Bladder microvascular endothelial cell (primary cell): ENCODE results near the gene FAM83C. TPM values are rescaled to one million over a fixed set of nuclear protein-coding genes. Genes with fewer than 3 reads are reported as not detected.

Source experiments
- total RNA-seq: library from RNA; depleted of rRNA; stranded (reverse); fragments of >200 nt; gene quantifications from 2 replicates; pipeline ENCODE4 v1.2.3, GENCODE V29; 2014

Gene FAM83C
- not detected in 2 replicates for total RNA-seq

DNA sequence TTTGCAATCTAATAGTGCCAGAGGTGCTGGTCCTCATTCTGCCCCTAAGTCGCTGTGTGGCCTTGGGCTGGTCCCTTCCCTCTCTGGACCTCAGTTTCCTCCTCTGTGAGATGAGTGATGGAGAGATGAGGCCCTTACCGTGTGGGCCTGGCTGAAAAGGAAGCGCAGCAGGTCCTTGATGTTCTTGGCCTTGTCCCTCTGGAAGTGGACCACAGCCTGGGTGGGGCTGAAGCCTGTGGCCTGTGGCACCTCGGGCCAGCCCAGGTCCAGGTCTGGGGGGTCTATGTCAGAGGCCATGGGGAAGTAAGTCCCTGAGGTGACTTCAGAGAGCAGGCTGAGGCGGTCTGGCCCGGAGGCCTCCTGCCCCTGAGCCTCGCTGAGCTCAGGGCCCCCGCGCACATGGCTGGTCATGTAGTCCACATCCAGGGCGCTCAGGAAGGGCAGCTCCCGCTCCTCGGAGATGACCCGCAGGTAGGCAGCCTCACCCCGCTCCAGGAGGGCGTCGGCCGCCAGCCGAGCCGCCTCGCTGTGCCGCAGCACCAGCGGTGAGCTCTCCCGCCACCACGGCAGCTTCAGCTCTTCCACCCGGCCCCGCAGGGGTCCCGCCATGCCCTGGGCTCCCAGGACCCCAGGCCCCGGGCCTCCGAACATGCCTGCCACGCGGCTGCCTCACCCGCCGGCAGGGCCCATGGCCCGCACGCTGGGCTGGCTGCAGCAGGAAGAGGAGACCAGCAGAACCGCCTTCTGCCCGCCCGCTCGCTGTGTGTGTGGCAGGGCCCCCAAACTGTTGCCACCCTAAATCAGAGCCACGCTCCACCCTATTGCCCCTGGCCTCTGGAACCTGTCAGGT lies at the start of gene FAM83C:
Gene FAM83C, minus strand, starts transcription at position 772 of the 850 bp plus-strand sequence. Its CDS starts 121 bp downstream, at position 651.

GRCh38 chr20:35284267-35284991 lies 7.8 kb downstream of the FAM83C start, which contains the start of gene EIF6:
TSS of gene EIF6 (minus strand) at chr20:35284772. CDS start at chr20:35284487, 285 bp downstream.

GRCh38 chr20:35277531-35278395 lies 14.5 kb downstream of the FAM83C start, which contains the start of gene MMP24OS:
TSS of gene MMP24OS (minus strand) at chr20:35278122. CDS start at chr20:35277929, 193 bp downstream.

Other genes with a start within 250 kb of the FAM83C start
- gene TRPC4AP, start 199.6 kb downstream of the FAM83C start, total RNA-seq = 48.7 and 101 TPM in 2 replicates
- 55.7 and 78.0 TPM in 2 replicates for gene EDEM2, start 145.1 kb downstream of the FAM83C start, total RNA-seq
- gene PROCR, start 120.4 kb downstream of the FAM83C start, total RNA-seq = 90.3 and 124 TPM in 2 replicates
- 0.38 and 0.49 TPM in 2 replicates for gene MMP24, start 65.7 kb downstream of the FAM83C start, total RNA-seq
- gene MMP24OS, start 14.3 kb downstream of the FAM83C start, total RNA-seq = 4.7 and 10.2 TPM in 2 replicates
- 142 and 151 TPM in 2 replicates for gene EIF6, start 7.7 kb downstream of the FAM83C start, total RNA-seq
- gene UQCC1, start 119.5 kb upstream of the FAM83C start, total RNA-seq = 12.8 and 37.3 TPM in 2 replicates
- 0.16 and 0.44 TPM in 2 replicates for gene GDF5, start 145.8 kb upstream of the FAM83C start, total RNA-seq
- 10.0 and 17.9 TPM in 2 replicates for gene CEP250, start 163.2 kb upstream of the FAM83C start, total RNA-seq
- gene C20orf173, start 237.2 kb upstream of the FAM83C start, total RNA-seq = not detected in 2 replicates
- 232 and 344 TPM in 2 replicates for gene ERGIC3, start 249.7 kb upstream of the FAM83C start, total RNA-seq